Measurements from ENCODE around the gene RTTN.

DNA sequence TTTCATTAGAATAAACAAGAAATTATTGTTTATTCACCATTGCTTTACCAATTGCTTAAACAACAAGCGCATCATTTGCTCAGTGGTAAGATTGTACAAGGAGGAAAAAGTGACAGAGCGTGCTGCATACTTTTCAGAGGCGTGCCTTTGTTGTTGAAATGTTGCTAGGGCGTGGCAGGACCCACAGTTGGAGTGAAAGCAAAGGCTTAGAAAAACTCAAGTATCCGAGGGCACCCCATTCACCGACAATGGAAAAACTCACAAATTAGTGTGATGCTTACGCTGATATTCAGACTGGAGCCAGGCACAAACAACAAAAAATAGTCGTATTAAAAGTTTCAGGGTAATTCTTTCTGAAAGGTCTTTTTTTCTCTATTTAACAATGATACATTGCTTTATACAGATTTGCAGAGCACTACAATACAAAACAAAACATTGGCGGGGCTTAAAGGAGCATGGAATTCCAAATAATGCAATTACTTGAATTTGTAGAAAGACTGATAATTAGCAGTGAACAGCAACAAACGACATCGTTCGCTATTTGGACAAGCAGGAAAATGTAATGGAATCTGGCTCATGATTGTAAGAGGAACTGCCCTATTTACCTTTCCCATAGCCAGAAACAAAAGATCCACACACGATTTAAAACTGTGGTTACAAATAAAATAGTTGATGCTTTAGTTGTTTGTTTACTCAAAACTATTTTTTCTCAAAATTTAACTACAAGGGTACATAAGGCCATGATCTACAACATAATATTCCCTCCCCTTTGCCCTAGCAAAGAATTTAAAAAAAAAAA, 37.8 kb upstream of the RTTN start:
- TF ChIP-seq, protein P1, sequence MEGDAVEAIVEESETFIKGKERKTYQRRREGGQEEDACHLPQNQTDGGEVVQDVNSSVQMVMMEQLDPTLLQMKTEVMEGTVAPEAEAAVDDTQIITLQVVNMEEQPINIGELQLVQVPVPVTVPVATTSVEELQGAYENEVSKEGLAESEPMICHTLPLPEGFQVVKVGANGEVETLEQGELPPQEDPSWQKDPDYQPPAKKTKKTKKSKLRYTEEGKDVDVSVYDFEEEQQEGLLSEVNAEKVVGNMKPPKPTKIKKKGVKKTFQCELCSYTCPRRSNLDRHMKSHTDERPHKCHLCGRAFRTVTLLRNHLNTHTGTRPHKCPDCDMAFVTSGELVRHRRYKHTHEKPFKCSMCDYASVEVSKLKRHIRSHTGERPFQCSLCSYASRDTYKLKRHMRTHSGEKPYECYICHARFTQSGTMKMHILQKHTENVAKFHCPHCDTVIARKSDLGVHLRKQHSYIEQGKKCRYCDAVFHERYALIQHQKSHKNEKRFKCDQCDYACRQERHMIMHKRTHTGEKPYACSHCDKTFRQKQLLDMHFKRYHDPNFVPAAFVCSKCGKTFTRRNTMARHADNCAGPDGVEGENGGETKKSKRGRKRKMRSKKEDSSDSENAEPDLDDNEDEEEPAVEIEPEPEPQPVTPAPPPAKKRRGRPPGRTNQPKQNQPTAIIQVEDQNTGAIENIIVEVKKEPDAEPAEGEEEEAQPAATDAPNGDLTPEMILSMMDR (conservative IDR thresholded peaks at IDR 0.05; ENCODE audit: low read length), result no peak
- no peak for TF ChIP-seq EZH2phosphoT487 (IDR thresholded peaks at IDR 0.05; ENCODE audit: borderline replicate concordance, low read depth, low read length)

Measured in OCI-LY7 (cell line).